Caco-2 (cell line): ENCODE data around the gene GGN. TPM values are rescaled to one million over a fixed set of nuclear protein-coding genes. Genes with fewer than 3 reads are reported as not detected.
A peak's percentile ranks its signal among the peaks of the same experiment; 100 is the strongest.

ENCODE experiments used
- BruUV-seq: library from RNA; stranded (reverse); fragments of 400-500 nt; replicated peaks from 2 replicates; lab custom pipeline; 2021; lab: Mats Ljungman, UMichigan
- CTCF ChIA-PET: fragments of 300-600 bp; sonication (Branson Sonifier 250); formaldehyde crosslinking; loops from one replicate; lab custom pipeline; 2022; ENCODE audit warnings: antibody characterized with exemption; lab: Charles Lee
- POLR2A ChIA-PET: fragments of 300-600 bp; sonication (Branson Sonifier 250); formaldehyde crosslinking; loops from one replicate; lab custom pipeline; 2022; ENCODE audit warnings: antibody characterized with exemption; lab: Charles Lee
- DNase-seq, 2 experiments: peaks; one replicate each; pipeline versions ENCODE4 v3.0.0 to v3.0.0-alpha.2; 2020 to 2022
- H3K27me3 ChIP-seq: replicated peaks from 2 replicates; pipeline ENCODE4 v1.6.0; 2011; ENCODE audit warnings: low read length; ENCODE audit not compliant: control insufficient read depth, insufficient read depth
- H3K36me3 ChIP-seq: 2 replicates; pipeline ENCODE4 v1.5.1; 2011; ENCODE audit warnings: low read length; ENCODE audit not compliant: control insufficient read depth, insufficient read depth
- H3K4me1 ChIP-seq: fragments of 250-450 bp; sonication (Bioruptor Pico); 2 replicates; pipeline ENCODE4 v1.5.1; 2020; ENCODE audit warnings: mild to moderate bottlenecking
- H3K4me3 ChIP-seq: 2 replicates; pipeline ENCODE4 v1.5.1; 2011; ENCODE audit warnings: low read depth, mild to moderate bottlenecking, control low read depth, low read length
- H3K9me3 ChIP-seq: fragments of 250-450 bp; sonication (Bioruptor Pico); 2 replicates; pipeline ENCODE4 v1.5.1; 2020; ENCODE audit warnings: mild to moderate bottlenecking, moderate library complexity
- H3K27ac Mint-ChIP-seq: one replicate; pipeline ENCODE4 v1.8.0; 2022; ENCODE audit warnings: mixed read lengths; ENCODE audit not compliant: unreplicated experiment
- H3K27me3 Mint-ChIP-seq: one replicate; pipeline ENCODE4 v1.8.0; 2022; ENCODE audit warnings: mixed read lengths; ENCODE audit not compliant: insufficient read depth, unreplicated experiment
- H3K36me3 Mint-ChIP-seq: one replicate; pipeline ENCODE4 v1.8.0; 2022; ENCODE audit warnings: mild to moderate bottlenecking, mixed read lengths; ENCODE audit not compliant: insufficient read depth, unreplicated experiment
- H3K4me1 Mint-ChIP-seq: one replicate; pipeline ENCODE4 v1.8.0; 2022; ENCODE audit warnings: low read depth, mixed read lengths; ENCODE audit not compliant: unreplicated experiment
- H3K4me3 Mint-ChIP-seq: one replicate; pipeline ENCODE4 v1.8.0; 2022; ENCODE audit warnings: mild to moderate bottlenecking, moderate library complexity, mixed read lengths; ENCODE audit not compliant: unreplicated experiment
- H3K9me3 Mint-ChIP-seq: one replicate; pipeline ENCODE4 v1.8.0; 2022; ENCODE audit warnings: mixed read lengths; ENCODE audit not compliant: unreplicated experiment
- intact Hi-C: fragments of 100-400 bp; cut with micrococcal nuclease; formaldehyde crosslinking; loops from one replicate; pipeline ENCODE4 v1.10.0; 2022; ENCODE audit not compliant: unreplicated experiment
- total RNA-seq: library from RNA; stranded (reverse); gene quantifications from 2 replicates; pipeline ENCODE4 v1.2.3, GENCODE V29; 2022
- TF ChIP-seq, protein P1 (sequence below), 2 experiments: fragments of 200-600 bp in 1 of 2; IDR thresholded peaks; 1 replicate in 1 of 2; 2 replicates in 1 of 2; pipeline versions ENCODE4 v1.5.1 to v1.8.0; 2011 to 2022; ENCODE audit warnings: antibody characterized with exemption in 1 of 2, control low read depth in 1 of 2, inconsistent platforms in 1 of 2, low read depth in 1 of 2, low read length in 1 of 2, mild to moderate bottlenecking in 1 of 2, moderate library complexity in 1 of 2; ENCODE audit not compliant: insufficient read depth in 1 of 2, severe bottlenecking in 1 of 2, unreplicated experiment in 1 of 2

Gene GGN
- total RNA-seq, 1 experiment from 2014 or later: 0.79 TPM

DNA sequence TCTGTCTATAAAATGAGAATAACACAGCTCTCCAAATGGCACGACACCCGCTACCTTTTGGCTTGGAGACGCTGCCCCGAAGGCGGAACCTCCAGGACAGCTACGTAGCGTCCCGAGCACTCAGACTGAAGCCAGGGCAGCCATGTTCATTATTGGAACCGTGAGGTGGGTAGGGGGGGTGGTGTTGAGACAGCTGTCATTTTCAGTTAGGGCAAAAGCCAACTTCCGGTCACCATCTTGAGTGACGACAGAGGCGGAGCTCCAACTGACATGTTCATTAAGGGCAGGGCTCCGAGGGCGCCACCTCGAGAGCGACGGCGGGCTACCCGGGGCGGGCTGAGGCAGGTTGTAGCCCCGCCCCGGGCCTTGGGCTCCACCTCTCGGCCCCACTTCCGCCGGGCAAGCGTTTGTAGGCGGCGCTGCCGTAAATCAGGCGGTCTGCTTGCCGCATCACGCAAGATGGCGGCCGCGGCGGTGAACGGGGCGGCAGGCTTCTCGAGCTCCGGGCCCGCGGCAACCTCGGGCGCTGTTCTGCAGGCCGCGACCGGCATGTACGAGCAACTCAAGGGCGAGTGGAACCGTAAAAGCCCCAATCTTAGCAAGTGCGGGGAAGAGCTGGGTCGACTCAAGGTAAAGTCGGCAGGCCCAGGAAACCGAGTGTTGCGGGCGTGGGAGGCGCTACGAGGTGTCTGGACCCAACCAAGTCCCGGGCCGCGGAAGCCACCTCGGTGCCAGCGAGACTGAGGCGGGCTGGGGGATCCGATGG, 13.3 kb downstream of the GGN start, which contains the start of gene PSMD8:
TSS of gene PSMD8 (plus strand) at position 240 of the 766 bp plus-strand sequence. CDS start at position 271, 31 bp downstream.
- peaks cover 34% of the 10 kb centered on the region for H3K36me3 Mint-ChIP-seq
- Histone ChIP-seq H3K4me3 (peak within 1 kb of the TSS; percentile 95), H3K36me3 (no peaks in the 10 kb centered on the region; the same call in 1 of the 2 replicates), H3K9me3 (no peaks in the 10 kb centered on the region), H3K27me3 (no peaks in the 10 kb centered on the region), H3K4me1 (0 out of 2 replicates have a peak, but pooled peaks cover 4% of the 10 kb centered on the region)
- TF ChIP-seq, protein P1, sequence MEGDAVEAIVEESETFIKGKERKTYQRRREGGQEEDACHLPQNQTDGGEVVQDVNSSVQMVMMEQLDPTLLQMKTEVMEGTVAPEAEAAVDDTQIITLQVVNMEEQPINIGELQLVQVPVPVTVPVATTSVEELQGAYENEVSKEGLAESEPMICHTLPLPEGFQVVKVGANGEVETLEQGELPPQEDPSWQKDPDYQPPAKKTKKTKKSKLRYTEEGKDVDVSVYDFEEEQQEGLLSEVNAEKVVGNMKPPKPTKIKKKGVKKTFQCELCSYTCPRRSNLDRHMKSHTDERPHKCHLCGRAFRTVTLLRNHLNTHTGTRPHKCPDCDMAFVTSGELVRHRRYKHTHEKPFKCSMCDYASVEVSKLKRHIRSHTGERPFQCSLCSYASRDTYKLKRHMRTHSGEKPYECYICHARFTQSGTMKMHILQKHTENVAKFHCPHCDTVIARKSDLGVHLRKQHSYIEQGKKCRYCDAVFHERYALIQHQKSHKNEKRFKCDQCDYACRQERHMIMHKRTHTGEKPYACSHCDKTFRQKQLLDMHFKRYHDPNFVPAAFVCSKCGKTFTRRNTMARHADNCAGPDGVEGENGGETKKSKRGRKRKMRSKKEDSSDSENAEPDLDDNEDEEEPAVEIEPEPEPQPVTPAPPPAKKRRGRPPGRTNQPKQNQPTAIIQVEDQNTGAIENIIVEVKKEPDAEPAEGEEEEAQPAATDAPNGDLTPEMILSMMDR (IDR thresholded peaks at IDR 0.05; ENCODE audit: insufficient read depth in 1 of 2, low read depth in 1 of 2, low read length in 1 of 2, severe bottlenecking in 1 of 2, unreplicated experiment in 1 of 2): peak in 1 of 2 experiments; percentile 48
- no peaks in the 10 kb centered on the region for H3K9me3 Mint-ChIP-seq
- H3K27me3 Mint-ChIP-seq: no peaks in the 10 kb centered on the region
- intact Hi-C loops: loop anchor here (1.0 kb wide), 3 partner anchors 13 to 38 kb away; no protein-coding TSS in a partner anchor
- peak within 1 kb of the TSS; percentile 92 for H3K27ac Mint-ChIP-seq
- peak within 1 kb of the TSS; percentile 90 for H3K4me3 Mint-ChIP-seq
- no TSS peak for BruUV-seq
- peak; percentile 99 for DNase-seq
- ChIA-PET CTCF (interaction anchor here (0.5 to 2.8 kb wide), 20 partner anchors 13 to 442 kb away, joined by 3 to 58 read pairs (median 4); partner anchors contain the start of genes CATSPERG, FAM98C, GGN and KCNK6), POLR2A (interaction anchor here (0.6 to 1.9 kb wide), 21 partner anchors 10 to 475 kb away, joined by 3 to 26 read pairs (median 4); partner anchors contain the start of genes C19orf33, EIF3K, FAM98C and GGN)
- peaks cover 12% of the 10 kb centered on the region for H3K4me1 Mint-ChIP-seq

DNA sequence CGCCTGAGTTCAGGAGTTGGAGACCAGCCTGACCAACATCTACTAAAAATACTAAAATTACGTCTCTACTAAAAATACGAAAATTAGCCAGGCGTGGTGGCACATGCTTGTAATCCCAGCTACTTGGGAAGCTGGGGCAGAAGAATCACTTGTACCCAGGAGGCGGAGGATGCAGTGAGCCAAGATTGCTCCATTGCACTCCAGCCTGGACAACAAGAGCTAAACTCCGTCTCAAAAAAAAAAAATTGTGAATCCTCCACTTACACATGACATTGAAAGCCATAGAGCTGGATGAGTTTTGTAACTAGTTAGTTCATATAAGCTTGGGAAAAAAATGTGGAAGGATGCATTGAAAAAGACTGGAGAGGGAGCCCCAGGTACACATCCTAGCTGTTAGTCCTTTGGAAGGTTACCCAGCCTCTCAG, 13.9 kb downstream of the GGN start:
- H3K27me3 Mint-ChIP-seq: no peaks in the 10 kb centered on the region
- ChIA-PET CTCF (interaction anchor here (0.5 to 2.8 kb wide), 19 partner anchors 13 to 442 kb away, joined by 3 to 58 read pairs (median 3); partner anchors contain the start of genes CATSPERG, FAM98C, GGN and KCNK6), POLR2A (interaction anchor here (0.6 to 1.9 kb wide), 19 partner anchors 10 to 475 kb away, joined by 3 to 26 read pairs (median 4); partner anchors contain the start of genes C19orf33, EIF3K, FAM98C and GGN)
- no peaks in the 10 kb centered on the region for H3K27me3 ChIP-seq
- H3K9me3 ChIP-seq: no peaks in the 10 kb centered on the region
- H3K4me3 Mint-ChIP-seq: peak overlapping the region; percentile 90
- H3K36me3 ChIP-seq: no peaks in the 10 kb centered on the region
- peaks cover 29% of the 10 kb centered on the region for H3K36me3 Mint-ChIP-seq
- no peaks in the 10 kb centered on the region for H3K9me3 Mint-ChIP-seq
- TSS peak; percentile 97 for BruUV-seq
- H3K27ac Mint-ChIP-seq: peak overlapping the region; percentile 92
- H3K4me1 ChIP-seq: 0 out of 2 replicates have a peak, but pooled peaks cover 4% of the 10 kb centered on the region
- no peak for DNase-seq
- TF ChIP-seq, protein P1 (IDR thresholded peaks at IDR 0.05; ENCODE audit: insufficient read depth in 1 of 2, low read depth in 1 of 2, low read length in 1 of 2, severe bottlenecking in 1 of 2, unreplicated experiment in 1 of 2): no peak
- intact Hi-C loops: loop anchor here (1.0 kb wide), 3 partner anchors 13 to 38 kb away; no protein-coding TSS in a partner anchor
- H3K4me3 ChIP-seq: peak overlapping the region; percentile 46
- peaks cover 12% of the 10 kb centered on the region for H3K4me1 Mint-ChIP-seq

DNA sequence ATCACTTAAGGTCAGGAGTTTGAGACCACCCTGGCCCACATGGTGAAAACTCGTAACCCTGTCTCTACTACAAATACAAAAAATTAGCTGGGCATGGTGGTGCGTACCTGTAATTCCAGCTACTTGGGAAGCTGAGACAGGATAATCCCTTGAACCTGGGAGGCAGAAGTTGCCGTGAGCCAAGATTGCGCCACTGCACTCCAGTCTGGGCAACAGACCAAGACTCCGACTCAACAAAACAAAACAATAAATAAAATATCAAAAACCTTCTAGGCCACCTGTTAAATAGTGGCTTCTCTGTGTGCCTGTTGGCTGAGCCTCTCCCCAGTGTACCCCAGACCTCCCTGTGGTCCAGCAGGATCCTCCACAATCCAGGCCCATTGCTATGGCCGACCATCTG, 16.8 kb downstream of the GGN start:
- intact Hi-C loops: no loop called here
- Mint-ChIP-seq H3K4me1 (peaks cover 12% of the 10 kb centered on the region), H3K9me3 (no peaks in the 10 kb centered on the region), H3K27me3 (no peaks in the 10 kb centered on the region), H3K36me3 (peaks cover 14% of the 10 kb centered on the region), H3K4me3 (no peak overlapping the region), H3K27ac (no peak overlapping the region)
- DNase-seq: no peak
- TF ChIP-seq, protein P1 (IDR thresholded peaks at IDR 0.05; ENCODE audit: insufficient read depth in 1 of 2, low read depth in 1 of 2, low read length in 1 of 2, severe bottlenecking in 1 of 2, unreplicated experiment in 1 of 2): no peak
- 0 out of 2 replicates have a peak, but pooled peaks cover 4% of the 10 kb centered on the region for H3K4me1 ChIP-seq
- POLR2A ChIA-PET: no interaction called here
- no peaks in the 10 kb centered on the region for H3K36me3 ChIP-seq
- H3K27me3 ChIP-seq: no peaks in the 10 kb centered on the region
- H3K9me3 ChIP-seq: no peaks in the 10 kb centered on the region
- CTCF ChIA-PET: interaction anchor here (0.8 kb wide), 1 partner anchor 17 kb away, joined by 6 read pairs; the partner anchor contains the start of gene GGN
- no peak overlapping the region for H3K4me3 ChIP-seq
- no TSS peak for BruUV-seq
